Measurements from ENCODE around the gene GLB1L2. TPM values are rescaled to one million over a fixed set of nuclear protein-coding genes. Genes with fewer than 3 reads are reported as not detected.

Gene GLB1L2
- total RNA-seq, 2 donors from 2014 or later: 45.6 to 60.0 TPM

DNA sequence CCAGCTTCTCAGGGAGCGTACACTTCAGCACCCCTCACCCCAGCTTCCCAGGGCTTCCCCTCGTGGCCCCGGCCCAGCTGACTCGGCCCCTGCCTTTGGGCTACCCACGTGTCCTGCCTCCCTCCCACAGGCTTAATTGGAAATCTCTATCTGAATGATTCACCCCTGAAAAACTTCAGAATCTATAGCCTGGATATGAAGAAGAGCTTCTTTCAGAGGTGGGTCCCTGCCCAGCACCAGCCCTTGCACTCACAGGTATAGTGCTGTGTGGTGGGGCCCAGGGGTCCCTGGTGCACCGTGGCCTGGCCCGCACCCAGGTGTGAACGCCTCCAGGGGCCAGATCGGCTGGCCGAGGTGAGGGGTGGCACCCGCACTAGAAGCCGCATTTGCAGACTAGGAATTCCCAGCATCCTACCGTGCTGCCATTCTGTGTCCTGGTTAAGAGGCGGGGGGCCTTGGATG, 41.8 kb downstream of the GLB1L2 start:
- no peak for DNase-seq (ENCODE audit: low spot score)
- Histone ChIP-seq H3K27ac (no peak overlapping the region), H3K36me3 (no peaks in the 10 kb centered on the region), H3K9me3 (no peaks in the 10 kb centered on the region), H3K4me1 (replicated peaks) (no peaks in the 10 kb centered on the region), H3K27me3 (replicated peaks; ENCODE audit: insufficient read depth) (no peaks in the 10 kb centered on the region), H3K4me3 (no peak overlapping the region)
- TF ChIP-seq POLR2AphosphoS5 (IDR thresholded peaks at IDR 0.05): no peak
- TF ChIP-seq CTCF (IDR thresholded peaks at IDR 0.05): no peak
- TF ChIP-seq POLR2A (IDR thresholded peaks at IDR 0.05): no peak
- intact Hi-C loops (cut with DNase I): no loop called here
- WGBS: 78% methylated on average over 14 of the region's 14 CpGs

DNA sequence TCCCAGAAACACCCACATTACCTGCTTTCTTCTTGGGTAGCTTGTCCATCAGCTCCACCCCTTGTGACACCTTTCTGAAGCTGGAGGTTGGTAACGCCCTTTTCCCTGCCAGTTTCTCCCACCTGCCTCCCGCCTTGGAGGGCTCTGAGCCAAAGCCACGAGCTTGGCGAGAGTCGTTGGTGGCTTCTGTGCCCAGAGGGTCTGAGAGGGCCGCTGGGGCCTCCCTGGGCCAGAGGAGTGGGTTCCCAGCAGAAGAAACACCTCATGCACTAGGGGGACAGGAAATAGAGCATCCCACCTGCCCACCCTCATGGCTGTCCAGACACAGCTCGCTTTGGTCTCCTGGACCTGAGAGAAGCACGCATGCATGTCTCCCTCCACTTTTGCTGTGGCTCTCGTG, 42.4 kb downstream of the GLB1L2 start:
- no peak for DNase-seq (ENCODE audit: low spot score)
- no peak for TF ChIP-seq POLR2A (IDR thresholded peaks at IDR 0.05)
- no peak for TF ChIP-seq CTCF (IDR thresholded peaks at IDR 0.05)
- TF ChIP-seq POLR2AphosphoS5 (IDR thresholded peaks at IDR 0.05): no peak
- Histone ChIP-seq H3K4me1 (replicated peaks) (no peaks in the 10 kb centered on the region), H3K4me3 (no peak overlapping the region), H3K9me3 (no peaks in the 10 kb centered on the region), H3K36me3 (no peaks in the 10 kb centered on the region), H3K27ac (no peak overlapping the region), H3K27me3 (replicated peaks; ENCODE audit: insufficient read depth) (no peaks in the 10 kb centered on the region)
- WGBS: 66% methylated on average over 9 of the region's 9 CpGs
- intact Hi-C loops (cut with DNase I): no loop called here

GRCh38 chr11:134374891-134375550, 43.2 kb downstream of the GLB1L2 start:
- WGBS: 85% methylated on average over 15 of the region's 16 CpGs
- Histone ChIP-seq H3K36me3 (no peaks in the 10 kb centered on the region), H3K9me3 (no peaks in the 10 kb centered on the region), H3K27me3 (replicated peaks; ENCODE audit: insufficient read depth) (no peaks in the 10 kb centered on the region), H3K27ac (no peak overlapping the region), H3K4me3 (no peak overlapping the region), H3K4me1 (replicated peaks) (no peaks in the 10 kb centered on the region)
- intact Hi-C loops (cut with DNase I): no loop called here
- no peak for DNase-seq (ENCODE audit: low spot score)
- no peak for TF ChIP-seq CTCF (IDR thresholded peaks at IDR 0.05)
- no peak for TF ChIP-seq POLR2A (IDR thresholded peaks at IDR 0.05)
- no peak for TF ChIP-seq POLR2AphosphoS5 (IDR thresholded peaks at IDR 0.05)

DNA sequence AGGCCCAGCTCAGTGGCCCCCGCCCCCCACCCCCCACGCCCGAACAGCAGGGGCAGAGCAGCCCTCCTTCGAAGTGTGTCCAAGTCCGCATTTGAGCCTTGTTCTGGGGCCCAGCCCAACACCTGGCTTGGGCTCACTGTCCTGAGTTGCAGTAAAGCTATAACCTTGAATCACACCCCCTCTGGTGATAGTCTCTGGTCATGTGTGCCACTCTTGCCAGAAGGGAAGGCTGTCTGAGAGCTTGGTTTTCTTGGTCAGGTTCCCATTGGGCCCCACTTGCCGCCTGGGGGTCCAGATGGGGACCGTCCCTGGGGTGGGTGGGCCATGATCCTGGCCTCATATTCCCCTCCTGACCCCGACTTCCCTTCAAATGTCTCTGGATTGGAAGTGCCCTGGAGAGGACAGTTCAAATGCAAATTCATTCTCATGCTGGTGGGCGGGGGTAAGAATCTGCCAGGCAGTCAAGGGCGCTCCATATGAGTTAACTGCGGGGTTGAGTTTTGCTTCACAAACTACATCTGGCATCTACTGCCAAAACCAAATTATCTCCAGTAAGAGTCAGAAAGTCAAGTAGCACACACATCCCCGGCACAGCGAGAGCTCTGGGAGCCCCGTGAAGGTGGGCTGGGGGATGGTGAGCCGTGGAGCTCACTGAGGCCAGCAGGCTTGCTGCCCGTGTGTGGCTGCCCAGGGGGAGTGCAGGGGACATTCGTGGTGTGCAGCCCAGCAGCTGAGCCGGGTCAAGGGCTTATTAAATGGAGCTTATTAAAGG, 44.5 kb downstream of the GLB1L2 start:
- 84% methylated on average over 18 of the region's 18 CpGs for WGBS

More for the DNA sequence above, 44.5 kb downstream of the GLB1L2 start:
- Histone ChIP-seq H3K27me3 (replicated peaks; ENCODE audit: insufficient read depth) (no peaks in the 10 kb centered on the region), H3K36me3 (no peaks in the 10 kb centered on the region), H3K9me3 (no peaks in the 10 kb centered on the region), H3K4me3 (no peak overlapping the region), H3K27ac (no peak overlapping the region), H3K4me1 (replicated peaks) (no peaks in the 10 kb centered on the region)
- intact Hi-C loops (cut with DNase I): no loop called here
- no peak for DNase-seq (ENCODE audit: low spot score)
- TF ChIP-seq CTCF (IDR thresholded peaks at IDR 0.05) (no peak), POLR2AphosphoS5 (IDR thresholded peaks at IDR 0.05) (no peak), POLR2A (IDR thresholded peaks at IDR 0.05) (no peak)

Measured in prostate gland (tissue), 2 donors.